Frontal cortex (tissue), 4 donors: Measurements from ENCODE around the gene XK. TPM values are rescaled to one million over a fixed set of nuclear protein-coding genes. Genes with fewer than 3 reads are reported as not detected.
"Not testable (repeated sequence)": the region's sequence is repeated elsewhere in the genome, so short reads cannot be mapped to it uniquely, and the experiment has no call there.

Experiments
- DNase-seq, 2 donors: peaks; one replicate each; pipeline ENCODE4 v3.0.0; 2012; ENCODE audit warnings: low spot score in 2 of 2
- FAIRE-seq: peaks from 2 replicates; lab custom pipeline; 2012; peaks lifted over from hg19 to GRCh38; lab: Jason Lieb, UNC
- total RNA-seq: library from RNA; depleted of rRNA; stranded (reverse); fragments of >200 nt; gene quantifications from one replicate; pipeline ENCODE4 v1.2.3, GENCODE V29; 2014
- donor health status: control.
- donor health status: control.
- donor health status: control.

Gene XK
- total RNA-seq, 1 donor from 2014 or later: 3.7 TPM

GRCh38 chrX:37752281-37752680 lies 66.7 kb downstream of the XK start:
- FAIRE-seq (no peak), DNase-seq (no peak)

GRCh38 chrX:37752936-37753335 lies 67.3 kb downstream of the XK start:
- no peak for DNase-seq
- FAIRE-seq: no peak

GRCh38 chrX:37753384-37753783 lies 67.8 kb downstream of the XK start:
- FAIRE-seq (no peak), DNase-seq (no peak)

DNA sequence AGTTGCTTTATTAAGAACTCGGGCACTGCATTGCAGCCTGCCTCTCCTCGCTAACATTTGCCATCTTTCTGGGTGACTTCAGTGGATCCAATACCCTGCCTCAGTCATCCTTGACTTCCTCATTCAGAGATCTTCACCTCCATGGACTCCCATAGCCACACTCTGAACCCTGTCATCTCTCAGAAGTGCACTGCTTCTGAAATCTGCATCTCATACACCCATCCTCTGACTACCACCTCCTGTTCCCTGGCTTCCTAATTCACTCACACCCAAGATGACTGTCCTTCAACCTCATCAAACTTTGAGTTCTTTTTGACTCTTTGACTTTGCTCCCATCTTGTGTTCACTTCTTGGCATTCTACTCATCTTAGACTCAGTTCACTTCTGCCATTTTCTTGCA lies 68.9 kb downstream of the XK start:
- FAIRE-seq: no peak
- no peak for DNase-seq

DNA sequence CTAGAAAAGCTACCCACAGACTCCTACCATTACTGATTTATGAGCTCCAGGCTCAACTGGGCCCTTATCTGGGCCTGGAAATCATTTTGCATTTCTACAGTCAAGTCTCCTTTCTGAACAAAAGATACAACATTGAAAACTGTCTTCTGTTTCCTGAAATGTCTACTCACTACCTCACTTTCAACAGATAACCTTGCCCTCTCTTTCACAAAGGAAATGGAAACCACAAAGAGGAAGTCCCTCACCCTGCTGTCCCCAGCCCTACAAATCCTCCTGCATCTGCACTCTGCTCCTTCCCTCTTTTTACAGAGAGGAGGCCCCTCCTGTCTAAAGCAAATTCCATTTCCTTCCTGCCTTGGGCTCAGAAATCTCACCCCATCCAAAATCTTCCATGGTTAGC lies 69.4 kb downstream of the XK start:
- FAIRE-seq (no peak), DNase-seq (no peak)

GRCh38 chrX:37757082-37757481 lies 71.5 kb downstream of the XK start:
- FAIRE-seq: no peak
- DNase-seq: no peak

DNA sequence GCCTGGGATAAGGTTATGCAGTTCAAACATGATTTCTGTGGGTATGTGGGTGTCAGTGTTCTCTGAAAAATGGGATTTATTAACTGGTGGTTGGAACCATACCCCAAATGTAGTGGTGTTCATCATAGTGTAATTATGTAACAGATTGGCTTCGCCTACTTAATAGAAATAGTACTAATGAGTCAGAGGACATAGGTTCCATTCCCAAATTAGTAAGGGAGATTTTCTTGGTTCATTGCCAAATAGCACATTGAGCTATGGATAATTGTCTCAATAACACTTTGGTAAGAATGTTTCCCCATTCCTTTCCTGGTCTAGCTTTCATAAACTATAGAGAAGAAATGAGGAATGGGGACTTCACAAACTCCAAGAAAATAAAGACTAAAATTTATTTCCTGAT lies 73.8 kb downstream of the XK start:
- no peak for FAIRE-seq

DNA sequence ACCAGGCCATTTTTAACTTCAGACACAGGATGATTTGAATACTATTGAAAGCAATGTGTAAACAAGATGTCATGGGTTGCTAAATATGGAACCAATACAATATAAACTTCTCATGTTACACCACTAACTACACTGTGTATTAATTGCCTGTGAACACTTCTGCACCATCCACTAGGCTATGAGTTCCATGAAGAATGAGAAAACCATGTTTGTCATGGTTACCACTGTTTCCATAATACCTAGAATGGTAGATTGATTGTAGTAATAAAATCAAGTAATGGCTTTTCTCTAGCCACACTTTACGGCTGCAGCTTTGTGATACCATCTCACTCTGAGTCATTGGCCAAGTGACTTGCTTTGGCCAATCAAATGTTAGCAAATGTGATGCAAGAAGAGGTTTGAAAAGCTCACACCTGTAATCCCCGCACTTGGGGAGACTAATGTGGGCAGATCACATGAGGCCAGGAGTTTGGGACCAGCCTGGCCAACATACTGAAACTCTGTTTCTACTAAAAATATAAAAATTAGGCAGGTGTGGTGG lies 74.4 kb downstream of the XK start:
- DNase-seq (no peak), FAIRE-seq (no peak)

More for the DNA sequence above, 73.8 kb downstream of the XK start:
- DNase-seq: no peak

GRCh38 chrX:37763400-37763799 lies 77.8 kb downstream of the XK start:
- FAIRE-seq (no peak), DNase-seq (no peak)

- DNase-seq: no peak
- FAIRE-seq: no peak
Observed at GRCh38 chrX:37765507-37765906, 79.9 kb downstream of the XK start.

DNA sequence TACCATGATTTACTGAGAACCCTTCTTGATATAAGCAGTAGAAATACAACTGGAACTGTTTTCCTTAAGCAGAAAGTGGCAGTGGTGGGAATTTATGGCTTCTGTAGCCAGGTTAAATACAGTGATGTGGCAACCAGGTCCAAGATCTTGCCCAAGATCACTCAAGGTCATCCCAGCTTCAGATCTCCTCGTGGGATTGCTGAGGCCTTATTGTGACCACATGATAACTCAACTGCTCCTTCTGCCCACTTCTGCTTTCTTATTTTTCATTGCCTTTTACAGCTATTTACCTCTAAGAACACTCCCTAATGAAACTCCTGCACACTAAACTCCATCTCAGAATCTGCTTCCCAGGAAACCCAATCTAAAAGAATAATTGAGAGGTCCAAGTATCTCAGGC lies 81.8 kb downstream of the XK start:
- DNase-seq: no peak
- no peak for FAIRE-seq

- FAIRE-seq, DNase-seq: not testable (repeated sequence)
Observed at GRCh38 chrX:37768866-37769265, 83.3 kb downstream of the XK start.

DNA sequence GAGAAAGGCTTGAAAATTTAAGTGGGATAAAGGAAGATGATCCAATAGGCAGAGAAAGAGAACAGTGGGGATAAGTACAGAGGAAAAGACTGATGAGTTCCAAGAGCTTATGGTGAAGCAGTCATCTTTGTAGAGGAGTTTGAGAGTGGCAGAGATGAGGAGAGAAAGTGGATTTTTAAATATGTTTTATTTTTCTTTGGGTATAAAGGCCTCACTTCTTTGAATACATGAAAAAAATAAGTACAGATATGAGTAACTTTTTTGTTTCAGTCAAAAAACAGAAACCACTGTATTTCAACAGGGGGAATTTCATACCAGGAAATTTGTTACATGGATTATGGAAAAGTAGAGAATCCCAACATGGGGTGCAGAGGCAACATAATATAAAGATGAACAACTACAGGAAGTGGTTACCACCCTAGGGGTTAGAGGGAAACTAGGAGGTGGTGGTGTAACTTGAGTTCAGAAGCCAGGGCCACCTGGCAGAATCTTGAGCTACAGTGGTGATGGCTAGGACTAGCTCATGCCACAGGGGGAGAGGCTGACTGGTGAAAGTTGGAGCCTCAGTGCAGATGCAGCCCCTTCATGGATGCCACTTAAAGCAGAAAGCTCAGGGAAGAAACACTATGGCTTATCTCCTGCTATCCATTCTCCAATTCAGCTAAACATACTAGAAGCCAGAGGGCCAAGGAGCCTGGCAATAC lies 90.8 kb downstream of the XK start:
- no peak for FAIRE-seq
- DNase-seq: no peak

DNA sequence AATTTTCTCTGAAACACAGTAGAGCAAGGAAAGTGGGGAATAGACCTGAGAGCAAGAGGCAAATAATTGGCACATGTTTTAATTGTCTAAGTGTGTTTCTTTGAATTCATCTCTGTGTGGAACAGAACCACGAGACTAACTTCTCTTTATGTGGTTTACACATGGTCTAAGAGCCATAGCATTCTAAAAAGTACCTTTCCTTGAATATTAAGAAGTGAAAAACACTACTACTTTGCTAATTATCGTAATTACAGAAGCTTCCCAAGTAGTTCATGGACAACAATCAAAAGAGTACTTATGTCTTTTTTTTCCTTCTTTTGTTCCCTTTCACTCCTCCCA lies 91.4 kb downstream of the XK start:
- DNase-seq (no peak), FAIRE-seq (no peak)

DNA sequence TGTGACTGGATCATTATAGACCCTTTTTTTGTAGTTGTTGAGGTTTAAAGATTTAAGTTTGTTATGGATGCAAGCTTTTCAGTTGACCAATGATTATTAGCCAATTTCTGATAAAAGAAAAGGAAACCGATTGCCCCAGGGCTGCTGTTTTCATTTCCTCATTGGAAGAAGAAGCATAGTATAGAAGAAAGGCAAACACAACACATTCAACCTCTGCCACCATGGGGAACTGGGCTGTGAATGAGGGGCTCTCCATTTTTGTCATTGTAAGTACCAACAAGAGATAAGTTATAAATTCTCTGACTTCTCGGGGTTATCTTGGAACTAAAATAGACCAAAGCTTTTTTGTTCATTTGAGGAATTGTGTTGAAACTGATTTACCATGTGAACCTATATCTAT lies 94.3 kb downstream of the XK start, which contains the start of gene CYBB:
TSS of gene CYBB (plus strand) at position 203 of the 400 bp plus-strand sequence. CDS start at position 222, 19 bp downstream.
- no peak for FAIRE-seq

GRCh38 chrX:37781081-37781480 lies 95.5 kb downstream of the XK start:
- DNase-seq (no peak), FAIRE-seq (no peak)

More for the DNA sequence above, 94.3 kb downstream of the XK start, which contains the start of gene CYBB:
- no peak for DNase-seq

Other genes starting within 250 kb of the XK start
- 1.2 TPM for gene LANCL3, start 114.1 kb upstream of the XK start, total RNA-seq
- gene CYBB, start 94.3 kb downstream of the XK start, total RNA-seq: 10.6 TPM
- gene DYNLT3, start 161.8 kb downstream of the XK start, total RNA-seq: 27.3 TPM